Measurements from ENCODE around the gene TAMALIN.

- TF ChIP-seq POLR2A (IDR thresholded peaks at IDR 0.05) = no peak
- TF ChIP-seq, protein P1, sequence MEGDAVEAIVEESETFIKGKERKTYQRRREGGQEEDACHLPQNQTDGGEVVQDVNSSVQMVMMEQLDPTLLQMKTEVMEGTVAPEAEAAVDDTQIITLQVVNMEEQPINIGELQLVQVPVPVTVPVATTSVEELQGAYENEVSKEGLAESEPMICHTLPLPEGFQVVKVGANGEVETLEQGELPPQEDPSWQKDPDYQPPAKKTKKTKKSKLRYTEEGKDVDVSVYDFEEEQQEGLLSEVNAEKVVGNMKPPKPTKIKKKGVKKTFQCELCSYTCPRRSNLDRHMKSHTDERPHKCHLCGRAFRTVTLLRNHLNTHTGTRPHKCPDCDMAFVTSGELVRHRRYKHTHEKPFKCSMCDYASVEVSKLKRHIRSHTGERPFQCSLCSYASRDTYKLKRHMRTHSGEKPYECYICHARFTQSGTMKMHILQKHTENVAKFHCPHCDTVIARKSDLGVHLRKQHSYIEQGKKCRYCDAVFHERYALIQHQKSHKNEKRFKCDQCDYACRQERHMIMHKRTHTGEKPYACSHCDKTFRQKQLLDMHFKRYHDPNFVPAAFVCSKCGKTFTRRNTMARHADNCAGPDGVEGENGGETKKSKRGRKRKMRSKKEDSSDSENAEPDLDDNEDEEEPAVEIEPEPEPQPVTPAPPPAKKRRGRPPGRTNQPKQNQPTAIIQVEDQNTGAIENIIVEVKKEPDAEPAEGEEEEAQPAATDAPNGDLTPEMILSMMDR (IDR thresholded peaks at IDR 0.05) = no peak
- TF ChIP-seq EP300 (IDR thresholded peaks at IDR 0.05) = no peak
Observed at GRCh38 chr12:51972422-51972812, 34.3 kb upstream of the TAMALIN start.

Data from ovary (tissue), 3 donors.